Erythroblast (primary cell): ENCODE measurements around the gene ARV1.

Source experiments
- GATA1 ChIP-seq: IDR thresholded peaks from 2 replicates; pipeline ENCODE4 v1.6.1; 2011; ENCODE audit warnings: low read depth, mild to moderate bottlenecking, control low read depth, low read length, moderate library complexity
- POLR2A ChIP-seq: IDR thresholded peaks from 2 replicates; pipeline ENCODE4 v1.6.1; 2011; ENCODE audit warnings: mild to moderate bottlenecking, low read length

DNA sequence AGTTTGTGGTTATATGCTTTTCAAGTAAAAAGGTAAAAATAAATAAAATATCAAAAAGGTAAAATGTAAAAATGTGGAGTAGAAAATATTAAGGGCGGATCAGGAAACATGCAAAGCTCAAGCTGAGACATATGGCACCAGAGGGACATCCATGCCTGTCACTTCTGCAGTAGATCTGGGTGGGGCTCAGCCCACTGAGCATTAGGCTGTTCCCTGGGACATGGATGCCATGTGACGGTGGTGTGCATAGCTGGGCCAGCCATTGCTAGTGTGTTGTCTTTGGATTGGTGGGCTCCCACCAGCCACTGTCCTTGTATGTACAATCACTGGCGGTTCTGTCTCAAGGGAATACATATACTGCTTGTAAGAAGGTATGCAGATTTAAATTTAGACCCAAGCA is 3.3 kb upstream of the ARV1 start:
- TF ChIP-seq POLR2A = peak; percentile 3
- no peak for TF ChIP-seq GATA1
